WTC11 (cell line): Measurements from ENCODE around the gene FBXO2. TPM values are rescaled to one million over a fixed set of nuclear protein-coding genes. Genes with fewer than 3 reads are reported as not detected.
A peak's percentile ranks its signal among the peaks of the same experiment; 100 is the strongest.

Source experiments
- ATAC-seq: fragments of 200-7000 bp; cut with Tn5 transposase; 2 replicates; pipeline ENCODE4 v1.10.0; 2021; ENCODE audit warnings: mild to moderate bottlenecking, moderate library complexity
- CTCF ChIA-PET: fragments of 300-600 bp; sonication (Branson Sonifier 250); formaldehyde crosslinking; loops from one replicate; lab custom pipeline; 2021; ENCODE audit warnings: antibody characterized with exemption; lab: Charles Lee
- POLR2A ChIA-PET: fragments of 350-600 bp; sonication (Branson Sonifier 250); formaldehyde crosslinking; loops from one replicate; lab custom pipeline; 2021; ENCODE audit warnings: antibody characterized with exemption; lab: Charles Lee
- DNase-seq: peaks from one replicate; pipeline ENCODE4 v3.0.0; 2021; ENCODE audit warnings: low spot score
- H3K27ac Mint-ChIP-seq: 2 replicates; pipeline ENCODE4 v1.8.0; 2021; ENCODE audit warnings: mixed read lengths
- H3K27me3 Mint-ChIP-seq: 2 replicates; pipeline ENCODE4 v1.8.0; 2021; ENCODE audit warnings: low read depth, mild to moderate bottlenecking, moderate library complexity, mixed read lengths
- H3K36me3 Mint-ChIP-seq: 2 replicates; pipeline ENCODE4 v1.8.0; 2021; ENCODE audit warnings: mixed read lengths
- H3K4me1 Mint-ChIP-seq: 2 replicates; pipeline ENCODE4 v1.8.0; 2022; ENCODE audit warnings: mixed read lengths
- H3K4me3 Mint-ChIP-seq: 2 replicates; pipeline ENCODE4 v1.8.0; 2021; ENCODE audit warnings: mild to moderate bottlenecking, moderate library complexity, mixed read lengths
- H3K9me3 Mint-ChIP-seq: 2 replicates; pipeline ENCODE4 v1.8.0; 2021; ENCODE audit warnings: mixed read lengths
- ARID4B ChIP-seq: sonication (generic); formaldehyde crosslinking; IDR thresholded peaks from 2 replicates; pipeline ENCODE4 v1.8.0; 2023; ENCODE audit warnings: missing genetic modification reagents, mild to moderate bottlenecking, borderline replicate concordance
- CTCF ChIP-seq: fragments of 200-600 bp; IDR thresholded peaks from 2 replicates; pipeline ENCODE4 v1.8.0; 2022; ENCODE audit warnings: antibody characterized with exemption
- ESRRA ChIP-seq: sonication (generic); formaldehyde crosslinking; IDR thresholded peaks from 2 replicates; pipeline ENCODE4 v1.8.1; 2022; ENCODE audit warnings: mild to moderate bottlenecking, missing genetic modification reagents, borderline replicate concordance
- FOXK1 ChIP-seq: sonication (generic); formaldehyde crosslinking; IDR thresholded peaks from 2 replicates; pipeline ENCODE4 v1.8.0; 2022; ENCODE audit warnings: mild to moderate bottlenecking, moderate library complexity, missing genetic modification reagents
- FOXP4 ChIP-seq: sonication (generic); formaldehyde crosslinking; IDR thresholded peaks from 2 replicates; pipeline ENCODE4 v1.8.0; 2022; ENCODE audit warnings: mild to moderate bottlenecking, missing genetic modification reagents
- GTF2I ChIP-seq: fragments of 250-450 bp; sonication (Bioruptor Pico); conservative IDR thresholded peaks from 2 replicates; pipeline ENCODE4 v1.4.0; 2021; ENCODE audit warnings: mild to moderate bottlenecking
- JAZF1 ChIP-seq: fragments of 250-450 bp; sonication (Bioruptor Pico); IDR thresholded peaks from 2 replicates; pipeline ENCODE4 v1.9.0; 2021; ENCODE audit warnings: moderate library complexity, mild to moderate bottlenecking, inconsistent platforms
- MLX ChIP-seq: sonication (generic); formaldehyde crosslinking; IDR thresholded peaks from 2 replicates; pipeline ENCODE4 v1.8.1; 2023; ENCODE audit warnings: mild to moderate bottlenecking, missing genetic modification reagents, moderate library complexity
- RELA ChIP-seq: sonication (generic); formaldehyde crosslinking; IDR thresholded peaks from 2 replicates; pipeline ENCODE4 v1.8.1; 2022; ENCODE audit warnings: missing genetic modification reagents, mild to moderate bottlenecking, borderline replicate concordance
- RORB ChIP-seq: fragments of 250-450 bp; sonication (Bioruptor Pico); IDR thresholded peaks from 2 replicates; pipeline ENCODE4 v1.9.0; 2021; ENCODE audit warnings: mild to moderate bottlenecking
- SMAD3 ChIP-seq: sonication (generic); formaldehyde crosslinking; IDR thresholded peaks from 2 replicates; pipeline ENCODE4 v1.8.0; 2022; ENCODE audit warnings: missing genetic modification reagents, mild to moderate bottlenecking, borderline replicate concordance
- SP1 ChIP-seq: sonication (generic); formaldehyde crosslinking; conservative IDR thresholded peaks from 2 replicates; pipeline ENCODE4 v1.8.1; 2022; ENCODE audit warnings: missing genetic modification reagents
- ZNF121 ChIP-seq: sonication (generic); formaldehyde crosslinking; IDR thresholded peaks from 2 replicates; pipeline ENCODE4 v1.8.0; 2023; ENCODE audit warnings: missing genetic modification reagents
- ZNF219 ChIP-seq: sonication (generic); formaldehyde crosslinking; IDR thresholded peaks from 2 replicates; pipeline ENCODE4 v1.8.0; 2023; ENCODE audit warnings: missing genetic modification reagents, mild to moderate bottlenecking, borderline replicate concordance
- ZNF263 ChIP-seq: sonication (generic); formaldehyde crosslinking; IDR thresholded peaks from 2 replicates; pipeline ENCODE4 v1.8.1; 2022; ENCODE audit warnings: low read depth, mild to moderate bottlenecking, moderate library complexity, missing genetic modification reagents
- total RNA-seq: library from RNA; stranded (reverse); gene quantifications from 3 replicates; pipeline ENCODE4 v1.2.3, GENCODE V29; 2021
- TF ChIP-seq, protein P1 (sequence below): sonication (generic); formaldehyde crosslinking; IDR thresholded peaks from 2 replicates; pipeline ENCODE4 v1.8.1; 2023; ENCODE audit warnings: mild to moderate bottlenecking, missing genetic modification reagents, moderate library complexity
- TF ChIP-seq, protein P2 (sequence below): sonication (generic); formaldehyde crosslinking; IDR thresholded peaks from 2 replicates; pipeline ENCODE4 v1.8.1; 2022; ENCODE audit warnings: low read depth, missing genetic modification reagents, borderline replicate concordance
- TF ChIP-seq, protein P3 (sequence below): fragments of 250-450 bp; sonication (Bioruptor Pico); IDR thresholded peaks from 2 replicates; pipeline ENCODE4 v2.1.2; 2022; ENCODE audit warnings: mild to moderate bottlenecking, moderate library complexity

FBXO2 gene
- total RNA-seq, 1 experiment from 2014 or later = 58.2 TPM

- TF ChIP-seq, protein P1, sequence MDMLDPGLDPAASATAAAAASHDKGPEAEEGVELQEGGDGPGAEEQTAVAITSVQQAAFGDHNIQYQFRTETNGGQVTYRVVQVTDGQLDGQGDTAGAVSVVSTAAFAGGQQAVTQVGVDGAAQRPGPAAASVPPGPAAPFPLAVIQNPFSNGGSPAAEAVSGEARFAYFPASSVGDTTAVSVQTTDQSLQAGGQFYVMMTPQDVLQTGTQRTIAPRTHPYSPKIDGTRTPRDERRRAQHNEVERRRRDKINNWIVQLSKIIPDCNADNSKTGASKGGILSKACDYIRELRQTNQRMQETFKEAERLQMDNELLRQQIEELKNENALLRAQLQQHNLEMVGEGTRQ (CRISPR knock-in tag) = no peak
- TF ChIP-seq SP1 (CRISPR knock-in tag) = no peak
- TF ChIP-seq ESRRA (CRISPR knock-in tag) = no peak
- no peak for TF ChIP-seq RELA
- TF ChIP-seq ARID4B = no peak
- no peak for TF ChIP-seq ZNF121 (CRISPR knock-in tag)
- no peak for TF ChIP-seq MLX (CRISPR knock-in tag)
- no peak for TF ChIP-seq JAZF1 (CRISPR knock-in tag)
Measured at GRCh38 chr1:11697893-11698210, 43.6 kb upstream of the FBXO2 start (continued).

GRCh38 chr1:11697188-11697892 is 43.1 kb upstream of the FBXO2 start:
- TF ChIP-seq, protein P1 (CRISPR knock-in tag) = peak; percentile 46; the same call in 1 of the 2 replicates
- no peak for TF ChIP-seq CTCF
- peaks cover 49% of the 10 kb centered on the region for H3K4me1 Mint-ChIP-seq
- H3K27ac Mint-ChIP-seq = 0 out of 2 replicates have a peak overlapping the region, but pooled peaks have one; percentile 26
- DNase-seq (no peak), ATAC-seq (peak; percentile 50)
- ChIA-PET POLR2A (interaction anchor here (1.2 kb wide), 1 partner anchor 11 kb away, joined by 3 read pairs; no protein-coding TSS in a partner anchor), CTCF (interaction anchor here (1.1 to 5.6 kb wide), 7 partner anchors 10 to 88 kb away, joined by 3 to 25 read pairs (median 13); partner anchors contain the start of gene FBXO6)
- no peaks in the 10 kb centered on the region for H3K9me3 Mint-ChIP-seq
- H3K27me3 Mint-ChIP-seq = no peaks in the 10 kb centered on the region
- H3K36me3 Mint-ChIP-seq = no peaks in the 10 kb centered on the region
- no peak overlapping the region for H3K4me3 Mint-ChIP-seq

- no peaks in the 10 kb centered on the region for H3K36me3 Mint-ChIP-seq
- no peak for ATAC-seq
- no peak overlapping the region for H3K27ac Mint-ChIP-seq
- H3K27me3 Mint-ChIP-seq = no peaks in the 10 kb centered on the region
- POLR2A ChIA-PET = interaction anchor here (0.6 kb wide), 1 partner anchor 23 kb away, joined by 3 read pairs; no protein-coding TSS in a partner anchor
- H3K9me3 Mint-ChIP-seq = no peaks in the 10 kb centered on the region
- peaks cover 42% of the 10 kb centered on the region for H3K4me1 Mint-ChIP-seq
- DNase-seq = no peak
- H3K4me3 Mint-ChIP-seq = no peak overlapping the region
- CTCF ChIA-PET = interaction anchor here (1.0 to 5.6 kb wide), 6 partner anchors 12 to 89 kb away, joined by 3 to 25 read pairs (median 13); partner anchors contain the start of gene FBXO6
- no peak for TF ChIP-seq SMAD3
- TF ChIP-seq, protein P2, sequence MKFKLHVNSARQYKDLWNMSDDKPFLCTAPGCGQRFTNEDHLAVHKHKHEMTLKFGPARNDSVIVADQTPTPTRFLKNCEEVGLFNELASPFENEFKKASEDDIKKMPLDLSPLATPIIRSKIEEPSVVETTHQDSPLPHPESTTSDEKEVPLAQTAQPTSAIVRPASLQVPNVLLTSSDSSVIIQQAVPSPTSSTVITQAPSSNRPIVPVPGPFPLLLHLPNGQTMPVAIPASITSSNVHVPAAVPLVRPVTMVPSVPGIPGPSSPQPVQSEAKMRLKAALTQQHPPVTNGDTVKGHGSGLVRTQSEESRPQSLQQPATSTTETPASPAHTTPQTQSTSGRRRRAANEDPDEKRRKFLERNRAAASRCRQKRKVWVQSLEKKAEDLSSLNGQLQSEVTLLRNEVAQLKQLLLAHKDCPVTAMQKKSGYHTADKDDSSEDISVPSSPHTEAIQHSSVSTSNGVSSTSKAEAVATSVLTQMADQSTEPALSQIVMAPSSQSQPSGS (CRISPR knock-in tag) = no peak
- TF ChIP-seq RORB (CRISPR knock-in tag) = no peak
- no peak for TF ChIP-seq ESRRA (CRISPR knock-in tag)
- no peak for TF ChIP-seq GTF2I (CRISPR knock-in tag)
- TF ChIP-seq ZNF219 (CRISPR knock-in tag) = no peak
- TF ChIP-seq, protein P3, sequence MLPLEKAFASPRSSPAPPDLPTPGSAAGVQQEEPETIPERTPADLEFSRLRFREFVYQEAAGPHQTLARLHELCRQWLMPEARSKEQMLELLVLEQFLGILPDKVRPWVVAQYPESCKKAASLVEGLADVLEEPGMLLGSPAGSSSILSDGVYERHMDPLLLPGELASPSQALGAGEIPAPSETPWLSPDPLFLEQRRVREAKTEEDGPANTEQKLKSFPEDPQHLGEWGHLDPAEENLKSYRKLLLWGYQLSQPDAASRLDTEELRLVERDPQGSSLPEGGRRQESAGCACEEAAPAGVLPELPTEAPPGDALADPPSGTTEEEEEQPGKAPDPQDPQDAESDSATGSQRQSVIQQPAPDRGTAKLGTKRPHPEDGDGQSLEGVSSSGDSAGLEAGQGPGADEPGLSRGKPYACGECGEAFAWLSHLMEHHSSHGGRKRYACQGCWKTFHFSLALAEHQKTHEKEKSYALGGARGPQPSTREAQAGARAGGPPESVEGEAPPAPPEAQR = no peak
- TF ChIP-seq FOXK1 = no peak
- TF ChIP-seq ZNF263 (CRISPR knock-in tag) = no peak
- TF ChIP-seq FOXP4 (CRISPR knock-in tag) = no peak
Measured at GRCh38 chr1:11695861-11696260, 41.6 kb upstream of the FBXO2 start.
